HepG2 (cell line): ENCODE results near the gene LRRC74B. TPM values are rescaled to one million over a fixed set of nuclear protein-coding genes. Genes with fewer than 3 reads are reported as not detected.

Experiments used
- ATAC-seq: fragments of 200-7000 bp; cut with Tn5 transposase; 3 replicates; pipeline ENCODE4 v1.9.1; 2020; ENCODE audit warnings: mild to moderate bottlenecking, moderate library complexity
- BruUV-seq: library from RNA; stranded (reverse); fragments of 400-500 nt; replicated peaks from 2 replicates; lab custom pipeline; 2021; lab: Mats Ljungman, UMichigan
- CTCF ChIA-PET: fragments of 300-600 bp; formaldehyde crosslinking; extraction: SDS; loops from one replicate; lab custom pipeline; 2021; ENCODE audit warnings: low total read pairs, inconsistent platforms, low intra/inter-chr PET ratio; lab: Yijun Ruan, JAX
- POLR2A ChIA-PET: fragments of 350-600 bp; sonication (Branson Sonifier 250); formaldehyde crosslinking; loops from one replicate; lab custom pipeline; 2020; ENCODE audit warnings: antibody characterized with exemption, inconsistent platforms; lab: Yijun Ruan, JAX
- DNase-seq: peaks from one replicate; pipeline ENCODE4 v3.0.0-alpha.2; 2015; ENCODE audit warnings: low spot score
- FAIRE-seq: peaks from 3 replicates; lab custom pipeline; 2011; peaks lifted over from hg19 to GRCh38; lab: Jason Lieb, UNC
- H2AFZ ChIP-seq: one replicate; pipeline ENCODE4 v1.6.1; 2011; ENCODE audit warnings: low read length, inconsistent platforms
- H3K27ac ChIP-seq: fragments of 300-600 bp; 3 replicates; pipeline ENCODE4 v1.8.0; 2011; ENCODE audit warnings: mixed run types, mild to moderate bottlenecking, mixed read lengths, low read length, inconsistent platforms; ENCODE audit not compliant: insufficient read depth; ENCODE audit errors: extremely low read length
- H3K27me3 ChIP-seq, 2 experiments: fragments of 200-600 bp in 1 of 2; 2 replicates in 1 of 2; 3 replicates in 1 of 2; pipeline versions ENCODE4 v1.6.0 to v1.8.0; 2011; ENCODE audit warnings: low read length in 2 of 2, mild to moderate bottlenecking in 2 of 2, moderate library complexity in 2 of 2, inconsistent platforms in 1 of 2; ENCODE audit not compliant: insufficient read depth in 2 of 2, control insufficient read depth in 1 of 2
- H3K36me3 ChIP-seq, 2 experiments: fragments of 200-600 bp in 1 of 2; replicated peaks in 1 of 2; 2 replicates in 1 of 2; 3 replicates in 1 of 2; pipeline versions ENCODE4 v1.5.1 to v1.8.0; 2011; ENCODE audit warnings: low read length in 2 of 2, inconsistent platforms in 1 of 2; ENCODE audit not compliant: insufficient read depth in 2 of 2, control insufficient read depth in 1 of 2
- H3K4me1 ChIP-seq: 2 replicates; pipeline ENCODE4 v1.5.1; 2012; ENCODE audit warnings: low read length, inconsistent platforms; ENCODE audit not compliant: insufficient read depth
- H3K4me2 ChIP-seq: 2 replicates; pipeline ENCODE4 v1.6.0; 2011; ENCODE audit warnings: low read depth, low read length, inconsistent platforms
- H3K4me3 ChIP-seq, 3 experiments: fragments of 200-600 bp in 1 of 3; sonication (generic), shearing (Covaris generic) in 1 of 3; replicated peaks in 1 of 3; 2 replicates each; pipeline ENCODE4 v1.5.1; 2011 to 2016; ENCODE audit warnings: low read length in 3 of 3, inconsistent platforms in 2 of 3, low read depth in 2 of 3, mild to moderate bottlenecking in 2 of 3, control low read depth in 1 of 3, mixed read lengths in 1 of 3; ENCODE audit not compliant: insufficient read depth in 1 of 3
- H3K79me2 ChIP-seq: one replicate; pipeline ENCODE4 v1.6.1; 2011; ENCODE audit warnings: low read length, inconsistent platforms; ENCODE audit not compliant: insufficient read depth
- H3K9ac ChIP-seq: 2 replicates; pipeline ENCODE4 v1.6.0; 2011; ENCODE audit warnings: mild to moderate bottlenecking, low read depth, low read length, inconsistent platforms; ENCODE audit not compliant: insufficient read depth
- H3K9me3 ChIP-seq: 2 replicates; pipeline ENCODE4 v1.5.1; 2012; ENCODE audit warnings: mild to moderate bottlenecking, low read length
- H4K20me1 ChIP-seq: 2 replicates; pipeline ENCODE4 v1.6.0; 2011; ENCODE audit warnings: inconsistent platforms, mild to moderate bottlenecking, low read length, moderate library complexity; ENCODE audit not compliant: insufficient read depth
- ATRX ChIP-seq: sonication (generic); formaldehyde crosslinking; IDR thresholded peaks from 2 replicates; pipeline ENCODE4 v1.4.0; 2020; ENCODE audit warnings: missing genetic modification reagents, borderline replicate concordance
- BRF2 ChIP-seq: sonication (generic); formaldehyde crosslinking; IDR thresholded peaks from 2 replicates; pipeline ENCODE4 v1.8.1; 2022; ENCODE audit warnings: mild to moderate bottlenecking, missing genetic modification reagents
- HNRNPL ChIP-seq: fragments of 200-400 bp; formaldehyde crosslinking; IDR thresholded peaks from 2 replicates; pipeline ENCODE4 v1.6.1; 2017; ENCODE audit warnings: mild to moderate bottlenecking, low read depth, low read length
- MTA3 ChIP-seq: sonication (generic); formaldehyde crosslinking; IDR thresholded peaks from 2 replicates; pipeline ENCODE4 v1.4.0; 2020; ENCODE audit warnings: missing genetic modification reagents
- MTERF4 ChIP-seq: sonication (generic); formaldehyde crosslinking; IDR thresholded peaks from 2 replicates; pipeline ENCODE4 v1.8.0; 2023; ENCODE audit warnings: mild to moderate bottlenecking, missing genetic modification reagents
- NAIF1 ChIP-seq: sonication (generic); formaldehyde crosslinking; IDR thresholded peaks from 2 replicates; pipeline ENCODE4 v1.5.0; 2020; ENCODE audit warnings: mild to moderate bottlenecking, missing genetic modification reagents, borderline replicate concordance
- NONO ChIP-seq, 2 experiments: fragments of 450-650 bp in 1 of 2; sonication (generic) in 1 of 2; formaldehyde crosslinking in 1 of 2; IDR thresholded peaks in 1 of 2; conservative IDR thresholded peaks in 1 of 2; 2 replicates each; pipeline versions ENCODE4 v1.6.1 to v1.8.0; 2017 to 2022; ENCODE audit warnings: mild to moderate bottlenecking in 1 of 2, missing genetic modification reagents in 1 of 2, moderate library complexity in 1 of 2
- THAP7 ChIP-seq: sonication (generic); formaldehyde crosslinking; IDR thresholded peaks from 2 replicates; pipeline ENCODE4 v1.8.1; 2023; ENCODE audit warnings: mild to moderate bottlenecking, missing genetic modification reagents
- ZFY ChIP-seq: sonication (generic); formaldehyde crosslinking; IDR thresholded peaks from 2 replicates; pipeline ENCODE4 v1.4.0; 2020; ENCODE audit warnings: missing genetic modification reagents
- ZNF30 ChIP-seq: sonication (generic); formaldehyde crosslinking; IDR thresholded peaks from 2 replicates; pipeline ENCODE4 v1.5.0; 2020; ENCODE audit warnings: mild to moderate bottlenecking, missing genetic modification reagents
- ZNF574 ChIP-seq: sonication (generic); formaldehyde crosslinking; IDR thresholded peaks from 2 replicates; pipeline ENCODE4 v1.4.0; 2020; ENCODE audit warnings: missing genetic modification reagents
- ZNF614 ChIP-seq: IDR thresholded peaks from 2 replicates; pipeline ENCODE4 v1.6.1; 2018; ENCODE audit warnings: missing biosample characterization, missing genetic modification reagents, inconsistent platforms, borderline replicate concordance
- ZNF737 ChIP-seq: sonication (generic); formaldehyde crosslinking; IDR thresholded peaks from 2 replicates; pipeline ENCODE4 v1.5.0; 2020; ENCODE audit warnings: missing genetic modification reagents, mild to moderate bottlenecking, borderline replicate concordance
- ZNF773 ChIP-seq: sonication (generic); formaldehyde crosslinking; IDR thresholded peaks from 2 replicates; pipeline ENCODE4 v1.4.0; 2020; ENCODE audit warnings: missing genetic modification reagents, borderline replicate concordance
- ZNF839 ChIP-seq: sonication (generic); formaldehyde crosslinking; IDR thresholded peaks from 2 replicates; pipeline ENCODE4 v1.4.0; 2020; ENCODE audit warnings: missing genetic modification reagents, mild to moderate bottlenecking, borderline replicate concordance
- WGBS: methylation state at CpG from one replicate; pipeline ENCODE4 v1.1.6; 2017; ENCODE audit warnings: low lambda C conversion rate; 5-methylcytosine and 5-hydroxymethylcytosine counted together
- in situ Hi-C: cut with HindIII; loops from 2 replicates; pipeline ENCODE4 v1.10.0; 2017; ENCODE audit warnings: low pct_unique_long_range_greater_than_20kb; ENCODE audit not compliant: extremely low pct_ligation_motif_present
- intact Hi-C: fragments of 100-400 bp; cut with micrococcal nuclease; formaldehyde crosslinking; loops from one replicate; pipeline ENCODE4 v1.10.0; 2022; ENCODE audit not compliant: unreplicated experiment
- polyA plus RNA-seq, 8 experiments: library from polyadenylated mRNA; depleted of rRNA in 3 of 8; stranded (reverse) in 7 of 8; unstranded in 1 of 8; fragments of >200 nt; fragmentation: Illumina TruSeq in 4 of 8; extraction: Trizol in 4 of 8; gene quantifications; 2 replicates each; pipeline versions ENCODE4 v1.2.1 to v1.2.3, GENCODE V29; 2011 to 2016; ENCODE audit warnings: low read depth in 4 of 8, missing spikeins in 1 of 8, mixed read lengths in 1 of 8; ENCODE audit not compliant: insufficient read depth in 1 of 8
- total RNA-seq, 5 experiments: library from RNA; depleted of rRNA; stranded (reverse); fragments of >200 nt; fragmentation: Illumina TruSeq; extraction: Trizol; gene quantifications; 2 replicates each; pipeline ENCODE4 v1.2.3, GENCODE V29; 2016; ENCODE audit warnings: low read depth in 1 of 5

The LRRC74B gene
- total and polyA plus RNA-seq, 2 of the 13 experiments (the other 11 are each of a cell fraction or from before 2014, with no cell fraction given) = not detected

- TF ChIP-seq ZNF574 (CRISPR knock-in tag) (no peak), THAP7 (CRISPR knock-in tag) (no peak), MTERF4 (CRISPR knock-in tag) (no peak), ZNF614 (CRISPR knock-in tag) (no peak)
- TF ChIP-seq, all 625 proteins: peak for 0
Observed at GRCh38 chr22:21028277-21029251, 17.2 kb upstream of the LRRC74B start (continued).

GRCh38 chr22:21029486-21030025 lies 16.2 kb upstream of the LRRC74B start:
- Histone ChIP-seq H3K36me3 (no peaks in the 10 kb centered on the region), H3K9ac (no peak overlapping the region), H3K4me3 (no peak overlapping the region), H3K9me3 (no peaks in the 10 kb centered on the region), H3K4me1 (no peaks in the 10 kb centered on the region), H4K20me1 (no peaks in the 10 kb centered on the region), H3K79me2 (no peaks in the 10 kb centered on the region), H3K27ac (no peak overlapping the region), H3K27me3 (peaks cover 17 to 64% of the 10 kb centered on the region in 2 experiments; a peak in 4 of 5 replicates), H3K4me2 (no peak overlapping the region), H2AFZ (no peak overlapping the region)
- FAIRE-seq (no peak), DNase-seq (no peak), ATAC-seq (no peak)
- BruUV-seq = no TSS peak
- intact Hi-C loops = no loop called here
- WGBS = 10% methylated on average over 5 of the region's 12 CpGs
- ChIA-PET POLR2A (no interaction called here), CTCF (no interaction called here)
- in situ Hi-C loops = no loop called here
- no peak for TF ChIP-seq ZNF839 (CRISPR knock-in tag)
- no peak for TF ChIP-seq MTA3 (CRISPR knock-in tag)
- no peak for TF ChIP-seq NONO (IDR thresholded peaks at IDR 0.05)
- no peak for TF ChIP-seq NONO (CRISPR knock-in tag; conservative IDR thresholded peaks at IDR 0.05)
- TF ChIP-seq NAIF1 = no peak
- no peak for TF ChIP-seq ZNF737
- no peak for TF ChIP-seq ZFY (CRISPR knock-in tag)
- no peak for TF ChIP-seq ATRX (CRISPR knock-in tag)
- no peak for TF ChIP-seq ZNF773 (CRISPR knock-in tag)
- no peak for TF ChIP-seq ZNF30 (CRISPR knock-in tag)
- TF ChIP-seq BRF2 (CRISPR knock-in tag) = no peak
- no peak for TF ChIP-seq HNRNPL
